GM18505 (cell line): ENCODE results near the gene TNFAIP8L2.
A peak's percentile ranks its signal among the peaks of the same experiment; 100 is the strongest.
"Not testable (repeated sequence)": the region's sequence is repeated elsewhere in the genome, so short reads cannot be mapped to it uniquely, and the experiment has no call there.

Experiments used
- ATAC-seq: cut with Tn5 transposase; IDR thresholded peaks from one replicate; pipeline ENCODE4 v1.9.1; 2021; ENCODE audit not compliant: unreplicated experiment
- POLR2A ChIP-seq: IDR thresholded peaks from 4 replicates; pipeline ENCODE4 v1.6.1; 2011; ENCODE audit warnings: borderline replicate concordance; ENCODE audit not compliant: insufficient read depth, insufficient read length; ENCODE audit errors: extremely low read depth

The TNFAIP8L2 gene

GRCh38 chr1:151187205-151187604 is 30.8 kb downstream of the TNFAIP8L2 start:
- ATAC-seq = no peak
- no peak for TF ChIP-seq POLR2A

GRCh38 chr1:151188667-151189066 is 32.2 kb downstream of the TNFAIP8L2 start:
- ATAC-seq = not testable (repeated sequence)

- peak; percentile 90 for TF ChIP-seq POLR2A
- ATAC-seq = peak; percentile 89
These were observed 33.4 kb downstream of the TNFAIP8L2 start, which contains the start of gene VPS72 for GRCh38 chr1:151189637-151190445. Gene VPS72 (minus strand): TSS chr1:151190197. CDS start chr1:151190121, 76 bp downstream.

- ATAC-seq = no peak
- no peak for TF ChIP-seq POLR2A
These were observed 35.6 kb downstream of the TNFAIP8L2 start for GRCh38 chr1:151192047-151192446.

- no peak for TF ChIP-seq POLR2A
- ATAC-seq = no peak
These were observed 36.9 kb downstream of the TNFAIP8L2 start for GRCh38 chr1:151193304-151193703.

GRCh38 chr1:151193856-151194255 is 37.4 kb downstream of the TNFAIP8L2 start:
- no peak for TF ChIP-seq POLR2A
- no peak for ATAC-seq

GRCh38 chr1:151194894-151195594 is 38.6 kb downstream of the TNFAIP8L2 start:
- not testable (repeated sequence) for ATAC-seq

- no peak for ATAC-seq
- TF ChIP-seq POLR2A = no peak
These were observed 39.9 kb downstream of the TNFAIP8L2 start for GRCh38 chr1:151196292-151196800.

- no peak for TF ChIP-seq POLR2A
- ATAC-seq = no peak
These were observed 41.4 kb downstream of the TNFAIP8L2 start for GRCh38 chr1:151197863-151198253.

- peak; percentile 81 for ATAC-seq
- peak; percentile 91 for TF ChIP-seq POLR2A
These were observed 42.0 kb downstream of the TNFAIP8L2 start, which contains the start of gene PIP5K1A for GRCh38 chr1:151198254-151199127. Gene PIP5K1A (plus strand): TSS chr1:151198552. CDS start chr1:151198997, 445 bp downstream.

GRCh38 chr1:151199873-151200581 is 43.6 kb downstream of the TNFAIP8L2 start:
- TF ChIP-seq POLR2A = no peak
- ATAC-seq = no peak

GRCh38 chr1:151205381-151205965 is 49.0 kb downstream of the TNFAIP8L2 start:
- ATAC-seq = not testable (repeated sequence)
